ES-I3 (cell line): ENCODE data around the gene EIF2AK2.

Experiments
- H3K36me3 ChIP-seq: 2 replicates; pipeline ENCODE4 v1.6.1; 2013; ENCODE audit warnings: mild to moderate bottlenecking, low read length, control low read depth, moderate library complexity; ENCODE audit not compliant: insufficient read depth
- H3K4me1 ChIP-seq: 2 replicates; pipeline ENCODE4 v1.6.1; 2013; ENCODE audit warnings: mild to moderate bottlenecking, control low read depth, low read length; ENCODE audit not compliant: insufficient read depth
- H3K9ac ChIP-seq: 2 replicates; pipeline ENCODE4 v1.6.1; 2013; ENCODE audit warnings: low read depth, mild to moderate bottlenecking, low read length, moderate library complexity
- H3K9me3 ChIP-seq: 2 replicates; pipeline ENCODE4 v1.6.1; 2013; ENCODE audit warnings: mild to moderate bottlenecking, low read length, moderate library complexity; ENCODE audit not compliant: control insufficient read depth, insufficient read depth

The EIF2AK2 gene

DNA sequence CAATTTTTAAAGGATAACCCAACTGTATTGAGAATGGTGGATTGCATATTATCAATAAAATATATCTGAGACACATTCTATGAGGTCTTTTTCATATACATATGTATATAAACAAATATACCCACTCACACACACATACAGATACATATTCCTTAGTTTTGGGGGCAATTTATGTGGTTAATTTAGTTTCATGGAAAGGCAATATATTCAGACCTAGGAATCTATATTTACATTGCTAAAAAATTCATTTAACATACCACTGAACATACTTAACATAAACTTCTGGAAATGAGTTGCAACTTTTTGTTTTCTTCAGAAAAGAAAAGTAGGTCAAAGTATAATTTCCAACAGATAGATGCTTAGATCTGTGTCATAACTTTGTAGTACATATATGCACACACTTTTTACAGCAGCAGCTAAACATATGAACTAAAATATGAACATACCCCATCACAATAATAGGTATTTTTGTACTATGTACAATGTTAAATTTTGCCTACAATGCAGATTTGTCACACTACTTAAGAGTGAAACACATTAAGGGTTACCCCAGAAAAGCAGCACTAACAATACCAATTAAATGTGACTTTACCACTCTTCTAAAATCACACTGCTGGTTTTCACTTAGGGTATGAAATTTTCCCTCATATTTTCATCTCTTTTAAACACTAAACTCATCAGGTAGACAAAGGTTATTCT is 95.6 kb downstream of the EIF2AK2 start:
- Histone ChIP-seq H3K9me3 (no peaks in the 10 kb centered on the region), H3K36me3 (peaks cover 2% of the 10 kb centered on the region; the same call in 1 of the 2 replicates), H3K4me1 (no peaks in the 10 kb centered on the region), H3K9ac (no peak overlapping the region)

DNA sequence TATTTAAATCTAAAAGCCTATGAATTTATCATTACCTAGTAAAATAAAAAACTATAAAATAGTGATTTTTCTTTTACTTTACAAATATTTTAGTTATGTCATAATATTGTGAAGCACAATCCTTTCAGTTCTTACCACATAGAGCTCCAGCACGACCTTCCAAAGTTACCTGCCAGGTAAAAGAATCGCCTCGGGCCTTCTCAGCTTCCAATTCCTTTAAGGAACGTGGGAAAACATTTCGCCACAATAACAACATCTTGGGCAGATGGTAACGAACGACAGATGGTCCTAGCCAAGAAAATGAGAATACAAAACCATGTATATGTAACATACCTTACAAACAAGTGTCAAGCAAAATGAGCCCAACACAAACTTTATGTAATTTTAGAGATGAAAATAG is 96.3 kb downstream of the EIF2AK2 start:
- no peaks in the 10 kb centered on the region for H3K4me1 ChIP-seq
- no peak overlapping the region for H3K9ac ChIP-seq
- H3K9me3 ChIP-seq: no peaks in the 10 kb centered on the region
- H3K36me3 ChIP-seq: peaks cover 2% of the 10 kb centered on the region; the same call in 1 of the 2 replicates

DNA sequence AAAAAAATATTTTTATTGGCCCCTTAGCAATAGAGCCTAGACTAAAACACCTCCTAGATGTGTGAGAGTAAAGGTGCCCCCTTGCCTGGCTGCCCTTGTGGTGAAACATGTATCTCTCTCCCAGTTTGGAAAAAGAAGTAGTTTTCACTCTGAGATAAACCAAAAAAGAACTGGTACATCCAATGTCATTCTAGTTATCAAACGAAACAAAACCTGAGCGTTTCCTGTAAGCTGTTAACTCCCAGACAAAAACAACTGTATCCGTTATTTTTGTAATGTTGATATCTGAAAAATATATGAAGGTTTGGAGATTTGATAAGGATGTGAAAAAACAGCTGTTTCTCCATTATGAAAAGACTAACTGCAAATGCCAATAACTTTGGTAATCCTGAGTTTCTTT is 96.9 kb downstream of the EIF2AK2 start:
- Histone ChIP-seq H3K4me1 (no peaks in the 10 kb centered on the region), H3K9me3 (no peaks in the 10 kb centered on the region), H3K36me3 (peaks cover 2% of the 10 kb centered on the region; the same call in 1 of the 2 replicates), H3K9ac (no peak overlapping the region)

DNA sequence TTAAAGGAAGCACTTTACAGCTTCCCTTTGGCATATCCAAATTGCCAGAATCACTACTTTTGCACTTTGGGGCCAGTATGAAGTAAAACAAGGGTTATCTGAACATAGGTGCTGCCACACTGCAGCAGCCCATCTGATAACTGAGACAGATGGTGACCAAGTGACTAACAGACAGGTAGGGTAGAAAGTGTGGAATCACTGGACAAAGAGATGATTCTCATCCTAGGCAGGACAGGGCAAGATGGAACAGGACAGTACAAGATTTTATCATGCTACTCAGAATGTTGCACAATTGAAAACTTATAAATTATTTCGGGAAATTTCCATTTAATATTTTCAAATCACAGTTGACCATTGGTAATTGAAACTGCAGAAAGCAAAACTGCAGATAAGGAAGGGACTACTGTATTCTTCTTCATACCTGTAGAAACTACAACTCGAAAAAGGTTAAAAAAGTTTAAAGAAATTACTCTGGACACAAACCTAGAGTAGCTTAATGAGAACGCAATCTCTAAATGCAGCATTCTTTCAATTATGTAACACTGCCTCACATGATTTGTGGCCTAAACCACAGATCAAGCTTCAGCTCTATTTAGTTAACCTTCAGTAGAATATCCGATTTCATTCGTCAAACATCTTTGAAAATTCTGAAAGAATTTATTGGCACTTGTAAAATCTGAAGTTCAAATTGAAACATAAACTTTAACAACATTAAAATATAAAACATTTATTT is 104.0 kb downstream of the EIF2AK2 start:
- no peaks in the 10 kb centered on the region for H3K4me1 ChIP-seq
- no peak overlapping the region for H3K9ac ChIP-seq
- no peaks in the 10 kb centered on the region for H3K9me3 ChIP-seq
- peaks cover 2% of the 10 kb centered on the region; the same call in 1 of the 2 replicates for H3K36me3 ChIP-seq
